ENCODE results near the gene MAN1B1.
"Not testable (repeated sequence)": the region's sequence is repeated elsewhere in the genome, so short reads cannot be mapped to it uniquely, and the experiment has no call there.

MAN1B1 gene

DNA sequence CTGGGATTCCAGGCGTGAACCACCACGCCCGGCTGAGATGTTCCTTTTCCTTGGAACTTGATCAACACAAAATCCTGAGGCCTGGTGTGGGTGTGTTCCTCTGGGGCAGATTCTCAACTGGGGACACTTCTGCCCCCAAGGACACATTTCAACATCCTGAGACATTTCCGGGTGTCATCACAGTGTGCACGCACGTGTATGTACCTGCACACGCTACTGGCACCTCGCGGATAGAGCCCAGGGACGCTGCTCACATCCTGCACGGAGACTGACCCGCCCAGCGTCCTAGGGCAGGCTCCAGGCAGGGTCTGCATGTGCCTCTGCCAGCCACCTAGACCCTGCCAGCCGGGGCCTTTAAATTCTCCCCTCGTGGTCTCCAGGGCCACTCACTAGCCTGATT, 24.4 kb upstream of the MAN1B1 start:
- peaks cover 9% of the 10 kb centered on the region for H3K4me1 ChIP-seq (ENCODE audit: insufficient read depth, poor library complexity, severe bottlenecking)
- no peaks in the 10 kb centered on the region for H3K9me3 ChIP-seq (ENCODE audit: severe bottlenecking)
- H3K36me3 ChIP-seq (ENCODE audit: low read depth) = no peaks in the 10 kb centered on the region
- DNase-seq (ENCODE audit: low spot score) = no peak
- no peak overlapping the region for H3K4me3 ChIP-seq (ENCODE audit: severe bottlenecking)
- ATAC-seq (ENCODE audit: low read depth) = peak; percentile 52; the same call in 2 of the 3 replicates
- H3K27me3 ChIP-seq (ENCODE audit: insufficient read depth, poor library complexity, severe bottlenecking) = no peaks in the 10 kb centered on the region
- peak overlapping the region; percentile 42 for H3K27ac ChIP-seq (ENCODE audit: poor library complexity, severe bottlenecking)
- TF ChIP-seq, protein P1, sequence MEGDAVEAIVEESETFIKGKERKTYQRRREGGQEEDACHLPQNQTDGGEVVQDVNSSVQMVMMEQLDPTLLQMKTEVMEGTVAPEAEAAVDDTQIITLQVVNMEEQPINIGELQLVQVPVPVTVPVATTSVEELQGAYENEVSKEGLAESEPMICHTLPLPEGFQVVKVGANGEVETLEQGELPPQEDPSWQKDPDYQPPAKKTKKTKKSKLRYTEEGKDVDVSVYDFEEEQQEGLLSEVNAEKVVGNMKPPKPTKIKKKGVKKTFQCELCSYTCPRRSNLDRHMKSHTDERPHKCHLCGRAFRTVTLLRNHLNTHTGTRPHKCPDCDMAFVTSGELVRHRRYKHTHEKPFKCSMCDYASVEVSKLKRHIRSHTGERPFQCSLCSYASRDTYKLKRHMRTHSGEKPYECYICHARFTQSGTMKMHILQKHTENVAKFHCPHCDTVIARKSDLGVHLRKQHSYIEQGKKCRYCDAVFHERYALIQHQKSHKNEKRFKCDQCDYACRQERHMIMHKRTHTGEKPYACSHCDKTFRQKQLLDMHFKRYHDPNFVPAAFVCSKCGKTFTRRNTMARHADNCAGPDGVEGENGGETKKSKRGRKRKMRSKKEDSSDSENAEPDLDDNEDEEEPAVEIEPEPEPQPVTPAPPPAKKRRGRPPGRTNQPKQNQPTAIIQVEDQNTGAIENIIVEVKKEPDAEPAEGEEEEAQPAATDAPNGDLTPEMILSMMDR (IDR thresholded peaks at IDR 0.05; ENCODE audit: poor library complexity, severe bottlenecking) = no peak

DNA sequence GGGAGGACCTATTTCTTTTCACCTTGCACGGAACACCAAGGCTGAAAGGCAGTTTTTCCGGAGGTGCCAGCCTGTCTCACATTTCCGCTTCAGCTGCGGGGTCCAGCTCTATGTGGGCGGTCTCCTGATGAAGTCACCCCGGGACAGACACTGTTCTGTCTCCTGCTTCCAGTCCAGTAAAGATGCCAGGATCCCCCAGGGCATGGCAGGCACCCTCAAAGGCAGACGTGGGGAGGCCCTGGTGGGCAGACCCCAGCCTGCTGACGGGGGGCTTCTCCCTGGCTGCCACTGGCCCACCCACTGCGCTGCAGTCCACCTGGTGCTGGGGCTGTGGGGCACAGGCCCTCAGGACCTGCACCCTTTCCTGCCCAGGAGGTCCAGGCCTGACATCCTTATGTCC, 24.0 kb upstream of the MAN1B1 start:
- not testable (repeated sequence) for H3K27me3 ChIP-seq (ENCODE audit: insufficient read depth, poor library complexity, severe bottlenecking); H3K4me3 ChIP-seq (ENCODE audit: severe bottlenecking); DNase-seq (ENCODE audit: low spot score); H3K36me3 ChIP-seq (ENCODE audit: low read depth); ATAC-seq (ENCODE audit: low read depth); H3K4me1 ChIP-seq (ENCODE audit: insufficient read depth, poor library complexity, severe bottlenecking); H3K9me3 ChIP-seq (ENCODE audit: severe bottlenecking)
- peak overlapping the region; percentile 42 for H3K27ac ChIP-seq (ENCODE audit: poor library complexity, severe bottlenecking)

DNA sequence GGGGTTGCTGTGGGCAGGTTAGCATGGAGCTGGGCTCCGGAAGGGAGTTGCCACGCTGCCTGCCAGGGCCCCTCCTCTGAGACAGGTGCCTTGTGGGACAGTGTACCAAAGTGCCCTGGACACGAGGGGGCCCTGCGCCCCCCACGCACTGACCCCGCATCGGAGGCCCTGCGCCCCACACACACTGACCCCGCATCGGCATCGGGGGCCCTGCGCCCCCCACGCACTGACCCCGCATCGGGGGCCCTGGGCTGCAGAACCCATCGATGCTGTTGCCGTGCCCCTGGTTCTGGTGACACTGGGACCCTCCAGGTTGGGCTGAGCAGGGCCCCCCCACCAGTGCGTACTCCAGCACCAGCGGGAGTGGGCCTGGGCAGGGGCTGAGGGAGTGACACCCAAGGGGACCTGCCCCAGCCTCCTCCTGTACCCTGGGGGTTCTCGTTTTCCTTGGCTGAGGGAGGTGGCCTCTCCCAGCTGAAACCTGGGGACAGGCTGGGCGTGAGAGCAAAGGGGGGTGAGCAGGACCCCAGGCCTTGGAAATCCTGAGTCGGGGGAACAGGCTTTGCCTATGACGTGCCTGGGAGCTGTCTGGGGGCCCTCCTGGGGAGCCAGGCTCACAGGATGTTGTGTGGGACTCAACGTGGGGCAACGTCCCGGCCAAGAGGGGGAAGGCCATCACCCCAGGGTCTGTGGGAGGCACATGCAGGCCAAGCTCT, 23.3 kb upstream of the MAN1B1 start:
- no peak overlapping the region for H3K4me3 ChIP-seq (ENCODE audit: severe bottlenecking)
- peaks cover 9% of the 10 kb centered on the region for H3K4me1 ChIP-seq (ENCODE audit: insufficient read depth, poor library complexity, severe bottlenecking)
- H3K27me3 ChIP-seq (ENCODE audit: insufficient read depth, poor library complexity, severe bottlenecking) = no peaks in the 10 kb centered on the region
- TF ChIP-seq, protein P1 (IDR thresholded peaks at IDR 0.05; ENCODE audit: poor library complexity, severe bottlenecking) = no peak
- DNase-seq (ENCODE audit: low spot score) (no peak), ATAC-seq (ENCODE audit: low read depth) (peak; percentile 13; the same call in 2 of the 3 replicates)
- no peaks in the 10 kb centered on the region for H3K36me3 ChIP-seq (ENCODE audit: low read depth)
- no peaks in the 10 kb centered on the region for H3K9me3 ChIP-seq (ENCODE audit: severe bottlenecking)
- no peak overlapping the region for H3K27ac ChIP-seq (ENCODE audit: poor library complexity, severe bottlenecking)

DNA sequence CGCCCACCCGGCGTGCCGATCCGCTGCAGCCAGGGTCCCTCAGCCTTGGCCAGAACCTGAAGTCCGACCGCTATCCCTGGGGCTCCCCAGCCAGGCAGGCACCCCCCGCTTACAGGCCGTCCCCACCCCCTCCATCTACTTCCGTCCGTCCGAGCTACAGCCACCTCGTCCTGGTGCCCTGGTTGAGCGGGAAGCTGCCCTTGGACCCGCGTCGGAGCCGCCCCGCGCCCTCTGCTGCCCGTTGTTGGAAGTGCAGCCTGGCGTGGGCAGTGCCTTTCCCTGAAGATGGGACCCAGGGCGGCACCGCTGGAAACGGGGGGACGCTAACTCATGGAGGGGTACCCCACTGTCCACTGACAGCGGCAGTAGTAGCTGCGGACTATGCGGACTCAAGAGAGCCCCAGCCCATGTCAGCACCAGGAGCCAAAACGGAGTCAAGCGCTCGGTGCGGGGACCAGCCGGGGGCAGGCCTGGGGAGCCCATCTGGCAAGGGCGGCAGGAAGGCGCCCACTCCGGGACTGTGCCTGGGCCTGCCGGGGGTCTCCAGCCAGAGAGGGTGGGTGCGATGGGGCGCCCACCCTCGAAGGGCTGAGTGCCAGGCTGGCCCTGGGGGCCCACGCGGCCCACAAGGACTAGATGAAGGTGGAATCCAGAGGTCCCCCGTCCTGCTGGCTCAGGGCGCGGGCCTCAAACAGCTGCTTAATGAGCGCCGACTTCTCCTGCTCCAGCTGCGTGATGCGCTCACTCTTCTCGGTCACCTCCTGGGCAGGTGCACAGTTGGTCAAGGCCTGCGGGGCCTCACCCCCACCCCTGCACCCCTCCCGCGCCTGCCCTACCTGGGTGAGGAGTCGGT, 22.5 kb upstream of the MAN1B1 start:
- Histone ChIP-seq H3K27me3 (ENCODE audit: insufficient read depth, poor library complexity, severe bottlenecking) (no peaks in the 10 kb centered on the region), H3K4me3 (ENCODE audit: severe bottlenecking) (no peak overlapping the region), H3K27ac (ENCODE audit: poor library complexity, severe bottlenecking) (no peak overlapping the region), H3K4me1 (ENCODE audit: insufficient read depth, poor library complexity, severe bottlenecking) (peaks cover 9% of the 10 kb centered on the region), H3K36me3 (ENCODE audit: low read depth) (no peaks in the 10 kb centered on the region), H3K9me3 (ENCODE audit: severe bottlenecking) (no peaks in the 10 kb centered on the region)
- ATAC-seq (ENCODE audit: low read depth) = peak; percentile 43; the same call in 2 of the 3 replicates
- no peak for DNase-seq (ENCODE audit: low spot score)
- TF ChIP-seq, protein P1 (IDR thresholded peaks at IDR 0.05; ENCODE audit: poor library complexity, severe bottlenecking) = peak; percentile 92

DNA sequence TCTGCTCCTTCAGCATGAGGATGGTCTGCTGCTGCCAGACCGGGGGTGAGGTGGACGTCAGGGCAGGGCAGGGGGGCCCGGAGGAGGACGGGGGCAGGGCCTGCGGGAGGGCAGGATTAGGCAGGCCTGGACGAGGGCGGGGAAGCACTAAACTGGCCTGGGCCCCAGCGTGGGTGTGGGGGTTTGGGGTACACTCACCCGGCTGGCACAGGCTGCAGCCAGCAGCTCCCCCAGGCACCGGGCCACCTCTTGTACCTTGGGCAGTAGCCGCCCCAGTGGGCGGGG, 22.0 kb upstream of the MAN1B1 start:
- Histone ChIP-seq H3K4me3 (ENCODE audit: severe bottlenecking) (no peak overlapping the region), H3K27ac (ENCODE audit: poor library complexity, severe bottlenecking) (no peak overlapping the region), H3K9me3 (ENCODE audit: severe bottlenecking) (no peaks in the 10 kb centered on the region), H3K36me3 (ENCODE audit: low read depth) (no peaks in the 10 kb centered on the region), H3K4me1 (ENCODE audit: insufficient read depth, poor library complexity, severe bottlenecking) (peaks cover 9% of the 10 kb centered on the region), H3K27me3 (ENCODE audit: insufficient read depth, poor library complexity, severe bottlenecking) (no peaks in the 10 kb centered on the region)
- TF ChIP-seq, protein P1 (IDR thresholded peaks at IDR 0.05; ENCODE audit: poor library complexity, severe bottlenecking) = no peak
- DNase-seq (ENCODE audit: low spot score) (no peak), ATAC-seq (ENCODE audit: low read depth) (no peak)
